ENCODE measurements around the gene CX3CR1.

DNA sequence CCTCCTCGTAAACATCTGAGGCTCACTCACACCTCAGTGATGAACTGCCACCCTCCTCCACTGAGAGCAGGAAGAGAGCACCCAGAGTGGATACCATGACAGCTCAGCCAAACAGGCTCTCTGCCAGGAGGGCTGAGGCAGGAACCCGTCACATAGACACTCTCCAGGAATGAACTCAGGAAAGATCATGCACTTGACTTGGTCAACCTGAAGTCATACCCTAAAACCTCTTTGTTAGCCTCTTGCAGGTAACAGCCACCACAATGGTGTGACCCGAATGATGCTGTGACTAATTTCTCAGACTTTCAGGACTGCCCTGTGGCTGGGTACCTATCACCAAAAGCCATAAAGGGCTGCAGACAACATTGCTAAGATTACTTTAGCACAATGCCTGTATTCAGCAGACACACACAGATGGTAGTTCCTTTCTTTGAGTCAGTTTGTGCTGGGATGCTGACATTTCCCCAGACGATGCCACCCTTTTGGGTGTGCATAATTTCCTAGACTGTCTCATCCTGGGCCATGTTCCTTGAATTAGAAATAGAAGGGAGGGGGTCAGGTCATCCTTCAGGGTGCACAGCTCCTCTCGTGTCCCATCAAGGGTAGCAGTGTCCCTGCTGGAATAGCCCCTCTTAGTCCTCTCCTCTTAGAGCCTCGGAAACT lies 30.3 kb downstream of the CX3CR1 start:
- TF ChIP-seq, protein P1, sequence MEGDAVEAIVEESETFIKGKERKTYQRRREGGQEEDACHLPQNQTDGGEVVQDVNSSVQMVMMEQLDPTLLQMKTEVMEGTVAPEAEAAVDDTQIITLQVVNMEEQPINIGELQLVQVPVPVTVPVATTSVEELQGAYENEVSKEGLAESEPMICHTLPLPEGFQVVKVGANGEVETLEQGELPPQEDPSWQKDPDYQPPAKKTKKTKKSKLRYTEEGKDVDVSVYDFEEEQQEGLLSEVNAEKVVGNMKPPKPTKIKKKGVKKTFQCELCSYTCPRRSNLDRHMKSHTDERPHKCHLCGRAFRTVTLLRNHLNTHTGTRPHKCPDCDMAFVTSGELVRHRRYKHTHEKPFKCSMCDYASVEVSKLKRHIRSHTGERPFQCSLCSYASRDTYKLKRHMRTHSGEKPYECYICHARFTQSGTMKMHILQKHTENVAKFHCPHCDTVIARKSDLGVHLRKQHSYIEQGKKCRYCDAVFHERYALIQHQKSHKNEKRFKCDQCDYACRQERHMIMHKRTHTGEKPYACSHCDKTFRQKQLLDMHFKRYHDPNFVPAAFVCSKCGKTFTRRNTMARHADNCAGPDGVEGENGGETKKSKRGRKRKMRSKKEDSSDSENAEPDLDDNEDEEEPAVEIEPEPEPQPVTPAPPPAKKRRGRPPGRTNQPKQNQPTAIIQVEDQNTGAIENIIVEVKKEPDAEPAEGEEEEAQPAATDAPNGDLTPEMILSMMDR (IDR thresholded peaks at IDR 0.05; ENCODE audit: poor library complexity, severe bottlenecking) = no peak
- TF ChIP-seq POLR2AphosphoS5 (IDR thresholded peaks at IDR 0.05) = no peak

Data from neural cell (in vitro differentiated cells).